Measurements from ENCODE around the gene PDSS2. TPM values are rescaled to one million over a fixed set of nuclear protein-coding genes. Genes with fewer than 3 reads are reported as not detected.

The PDSS2 gene
- total RNA-seq, 4 donors from 2014 or later: 4.3 to 14.7 (median 12.1) TPM

DNA sequence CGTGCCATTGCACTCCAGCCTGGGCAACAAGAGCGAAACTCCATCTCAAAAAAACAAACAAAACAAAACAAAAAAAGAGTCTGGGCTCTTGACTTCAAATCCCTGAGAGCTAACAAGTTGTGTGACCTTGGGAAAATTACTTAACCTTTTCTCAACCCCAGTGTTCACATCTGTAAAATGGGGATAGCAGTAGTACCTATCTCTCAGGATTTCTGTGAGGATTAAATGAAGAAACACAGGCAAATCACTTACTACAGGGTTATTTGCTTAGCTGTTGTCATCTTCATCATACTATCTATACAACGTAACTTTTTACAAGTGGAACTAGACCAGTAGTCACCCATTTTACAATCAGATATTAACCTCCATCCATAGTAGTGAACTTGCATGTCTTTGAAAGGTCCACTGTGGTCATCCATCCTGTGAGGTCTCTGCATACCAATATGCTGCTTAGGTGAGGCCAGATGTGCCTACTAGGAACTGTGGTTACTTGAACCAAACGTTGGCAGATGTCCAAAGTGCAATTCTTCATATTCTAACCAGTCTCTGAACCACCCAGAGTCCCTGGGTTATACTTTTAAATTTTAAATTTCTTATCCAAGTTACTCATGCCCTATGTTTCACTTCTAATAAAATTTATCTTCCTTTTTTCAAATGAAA, 215.2 kb downstream of the PDSS2 start:
- H3K4me1 ChIP-seq: no peaks in the 10 kb centered on the region
- no peaks in the 10 kb centered on the region for H3K36me3 ChIP-seq
- no peak overlapping the region for H3K4me3 ChIP-seq
- H3K9me3 ChIP-seq: no peaks in the 10 kb centered on the region
- no peak for DNase-seq (ENCODE audit: low spot score in 2 of 2)
- H3K27ac ChIP-seq: no peak overlapping the region
- TF ChIP-seq, protein P1, sequence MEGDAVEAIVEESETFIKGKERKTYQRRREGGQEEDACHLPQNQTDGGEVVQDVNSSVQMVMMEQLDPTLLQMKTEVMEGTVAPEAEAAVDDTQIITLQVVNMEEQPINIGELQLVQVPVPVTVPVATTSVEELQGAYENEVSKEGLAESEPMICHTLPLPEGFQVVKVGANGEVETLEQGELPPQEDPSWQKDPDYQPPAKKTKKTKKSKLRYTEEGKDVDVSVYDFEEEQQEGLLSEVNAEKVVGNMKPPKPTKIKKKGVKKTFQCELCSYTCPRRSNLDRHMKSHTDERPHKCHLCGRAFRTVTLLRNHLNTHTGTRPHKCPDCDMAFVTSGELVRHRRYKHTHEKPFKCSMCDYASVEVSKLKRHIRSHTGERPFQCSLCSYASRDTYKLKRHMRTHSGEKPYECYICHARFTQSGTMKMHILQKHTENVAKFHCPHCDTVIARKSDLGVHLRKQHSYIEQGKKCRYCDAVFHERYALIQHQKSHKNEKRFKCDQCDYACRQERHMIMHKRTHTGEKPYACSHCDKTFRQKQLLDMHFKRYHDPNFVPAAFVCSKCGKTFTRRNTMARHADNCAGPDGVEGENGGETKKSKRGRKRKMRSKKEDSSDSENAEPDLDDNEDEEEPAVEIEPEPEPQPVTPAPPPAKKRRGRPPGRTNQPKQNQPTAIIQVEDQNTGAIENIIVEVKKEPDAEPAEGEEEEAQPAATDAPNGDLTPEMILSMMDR (IDR thresholded peaks at IDR 0.05): no peak
- no peak for TF ChIP-seq POLR2AphosphoS5 (IDR thresholded peaks at IDR 0.05)
- TF ChIP-seq EP300 (IDR thresholded peaks at IDR 0.05): no peak
- TF ChIP-seq POLR2A (IDR thresholded peaks at IDR 0.05): no peak
- WGBS: 85% methylated on average over 4 of the region's 4 CpGs
- no peaks in the 10 kb centered on the region for H3K27me3 ChIP-seq

DNA sequence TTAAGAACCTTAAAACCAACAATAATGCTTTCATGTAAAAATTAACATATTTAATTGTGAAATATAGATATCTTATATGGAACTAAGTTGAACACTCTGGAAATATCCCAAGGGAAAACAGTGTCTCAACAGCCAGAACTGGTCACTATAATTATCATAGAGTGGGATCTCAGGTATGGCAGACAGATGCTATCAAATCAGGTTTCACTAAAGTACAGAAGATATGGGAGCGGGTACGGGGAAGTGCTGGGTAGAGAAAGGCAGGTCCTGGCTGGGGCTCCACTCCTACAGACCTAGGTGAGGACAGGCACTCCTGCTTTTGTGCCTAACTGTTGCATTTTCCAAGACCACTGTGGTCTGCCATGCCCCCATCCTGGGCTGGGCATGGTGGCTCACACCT, 215.9 kb downstream of the PDSS2 start:
- Histone ChIP-seq H3K9me3 (no peaks in the 10 kb centered on the region), H3K27me3 (no peaks in the 10 kb centered on the region), H3K27ac (no peak overlapping the region), H3K4me1 (no peaks in the 10 kb centered on the region), H3K4me3 (no peak overlapping the region), H3K36me3 (no peaks in the 10 kb centered on the region)
- no peak for DNase-seq (ENCODE audit: low spot score in 2 of 2)
- 91% methylated on average over 2 of the region's 2 CpGs for WGBS
- TF ChIP-seq EP300 (IDR thresholded peaks at IDR 0.05): no peak
- no peak for TF ChIP-seq POLR2AphosphoS5 (IDR thresholded peaks at IDR 0.05)
- TF ChIP-seq, protein P1 (IDR thresholded peaks at IDR 0.05): no peak
- no peak for TF ChIP-seq POLR2A (IDR thresholded peaks at IDR 0.05)

DNA sequence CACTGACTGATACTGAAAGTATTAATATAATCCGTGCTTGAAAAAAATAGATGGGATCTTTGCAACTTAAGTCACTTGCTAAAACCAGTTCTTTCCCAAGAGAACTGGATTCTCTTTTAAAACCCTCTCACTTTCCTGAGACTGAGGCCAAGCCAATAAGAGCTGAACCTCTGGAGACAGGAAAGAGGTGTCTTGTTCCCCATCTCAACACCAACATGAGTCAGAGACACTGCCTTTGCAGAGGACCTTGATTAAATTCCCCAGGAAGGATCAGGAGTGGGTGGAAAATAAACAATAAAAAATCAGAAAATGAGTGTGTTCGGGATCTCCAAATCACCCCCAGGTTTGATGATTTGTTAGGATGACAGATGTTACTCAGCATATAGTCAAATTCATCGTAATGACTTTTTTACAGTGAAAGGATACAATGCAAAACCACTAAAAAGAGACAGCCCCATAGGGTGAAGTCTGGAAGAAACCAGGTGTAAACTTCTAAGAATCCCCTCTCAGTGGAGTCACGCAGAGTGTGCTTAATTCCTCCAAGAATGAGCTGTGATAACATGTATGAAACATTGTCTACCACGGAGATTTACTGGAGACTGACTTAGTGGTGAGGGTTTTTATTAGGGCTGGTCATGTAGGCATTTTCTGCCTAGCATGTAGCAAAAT, 221.2 kb downstream of the PDSS2 start:
- no peaks in the 10 kb centered on the region for H3K9me3 ChIP-seq
- H3K4me3 ChIP-seq: no peak overlapping the region
- H3K4me1 ChIP-seq: no peaks in the 10 kb centered on the region
- no peaks in the 10 kb centered on the region for H3K36me3 ChIP-seq
- DNase-seq (ENCODE audit: low spot score in 2 of 2): no peak
- no peaks in the 10 kb centered on the region for H3K27me3 ChIP-seq
- no peak overlapping the region for H3K27ac ChIP-seq
- no peak for TF ChIP-seq POLR2A (IDR thresholded peaks at IDR 0.05)
- no peak for TF ChIP-seq POLR2AphosphoS5 (IDR thresholded peaks at IDR 0.05)
- TF ChIP-seq, protein P1 (IDR thresholded peaks at IDR 0.05): no peak
- no peak for TF ChIP-seq EP300 (IDR thresholded peaks at IDR 0.05)
- 82% methylated on average over 5 of the region's 5 CpGs for WGBS

DNA sequence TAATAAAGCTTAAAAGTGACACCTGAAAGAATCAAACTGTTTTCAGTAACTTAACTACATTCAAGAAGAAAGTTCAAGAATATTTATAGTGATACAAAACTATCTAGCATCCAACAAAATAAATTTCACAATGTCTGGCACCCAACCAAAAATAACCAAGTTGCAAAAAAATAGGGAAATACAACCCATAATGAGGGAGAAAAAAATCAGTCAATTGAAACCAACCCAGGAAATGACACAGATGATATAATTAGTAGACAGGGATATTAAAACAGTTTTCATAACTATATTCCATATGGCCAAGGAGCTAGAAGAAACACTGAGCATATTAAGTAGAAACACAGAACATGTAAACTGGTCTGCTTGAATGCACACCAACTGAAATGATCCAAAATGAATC, 223.9 kb downstream of the PDSS2 start:
- no peak overlapping the region for H3K27ac ChIP-seq

DNA sequence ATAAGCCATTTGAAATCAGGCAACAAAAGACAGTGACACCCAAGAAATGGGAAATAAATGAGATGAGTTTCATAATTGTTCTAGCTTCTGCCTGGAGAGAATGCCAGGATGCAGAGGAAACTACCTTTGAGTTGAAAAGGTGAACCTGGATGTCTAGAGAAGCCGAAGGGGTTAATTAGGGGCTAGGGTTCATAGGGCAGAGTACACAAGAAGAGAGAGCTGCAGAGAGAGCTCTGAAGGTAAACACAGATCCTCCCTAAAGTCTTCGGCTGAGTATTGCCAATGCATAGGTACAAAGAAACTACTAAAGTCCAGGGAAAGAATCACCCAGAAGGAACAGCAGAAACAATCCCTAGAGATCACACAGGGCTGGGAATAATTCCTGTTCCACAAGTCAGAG, 224.4 kb downstream of the PDSS2 start:
- WGBS: 86% methylated on average over 2 of the region's 2 CpGs
- DNase-seq (ENCODE audit: low spot score in 2 of 2): no peak

More for the DNA sequence above, 223.9 kb downstream of the PDSS2 start:
- TF ChIP-seq EP300 (IDR thresholded peaks at IDR 0.05): no peak
- no peaks in the 10 kb centered on the region for H3K27me3 ChIP-seq
- H3K36me3 ChIP-seq: no peaks in the 10 kb centered on the region
- no peak for DNase-seq (ENCODE audit: low spot score in 2 of 2)
- H3K4me1 ChIP-seq: no peaks in the 10 kb centered on the region
- no peak overlapping the region for H3K4me3 ChIP-seq
- no peaks in the 10 kb centered on the region for H3K9me3 ChIP-seq

DNA sequence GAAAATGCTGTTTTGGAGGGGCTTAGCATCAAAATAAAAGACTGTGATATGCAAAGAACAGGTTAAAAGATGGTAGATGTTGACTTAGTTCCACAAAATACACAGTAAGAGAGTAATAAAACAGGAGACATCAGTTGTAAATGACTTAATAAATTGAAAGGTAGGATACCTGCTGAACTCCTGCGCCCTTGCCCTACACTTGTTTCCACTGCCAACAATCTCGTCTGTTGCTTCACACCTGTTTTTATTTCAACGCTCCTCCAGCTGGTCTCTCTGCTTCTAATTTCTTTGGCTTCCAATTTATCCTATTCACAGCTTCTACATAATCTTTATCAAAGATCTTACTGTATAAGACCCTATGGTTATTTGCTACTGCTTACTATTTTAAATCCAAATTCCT, 228.1 kb downstream of the PDSS2 start:
- no peaks in the 10 kb centered on the region for H3K9me3 ChIP-seq
- no peak overlapping the region for H3K27ac ChIP-seq
- TF ChIP-seq, protein P1 (IDR thresholded peaks at IDR 0.05): no peak
- TF ChIP-seq POLR2AphosphoS5 (IDR thresholded peaks at IDR 0.05) (no peak), POLR2A (IDR thresholded peaks at IDR 0.05) (no peak), EP300 (IDR thresholded peaks at IDR 0.05) (no peak)
- 76% methylated on average over 3 of the region's 3 CpGs for WGBS
- H3K36me3 ChIP-seq: no peaks in the 10 kb centered on the region
- no peaks in the 10 kb centered on the region for H3K4me1 ChIP-seq
- DNase-seq (ENCODE audit: low spot score in 2 of 2): no peak
- no peak overlapping the region for H3K4me3 ChIP-seq
- H3K27me3 ChIP-seq: no peaks in the 10 kb centered on the region

More for the DNA sequence above, 224.4 kb downstream of the PDSS2 start:
- H3K27me3 ChIP-seq: no peaks in the 10 kb centered on the region
- H3K27ac ChIP-seq: no peak overlapping the region
- H3K4me1 ChIP-seq: no peaks in the 10 kb centered on the region
- no peaks in the 10 kb centered on the region for H3K36me3 ChIP-seq
- H3K9me3 ChIP-seq: no peaks in the 10 kb centered on the region
- TF ChIP-seq EP300 (IDR thresholded peaks at IDR 0.05): no peak
- TF ChIP-seq POLR2AphosphoS5 (IDR thresholded peaks at IDR 0.05): no peak
- H3K4me3 ChIP-seq: no peak overlapping the region

All from suprapubic skin (tissue), 4 donors.